HepG2 (cell line): ENCODE data around the gene ING5. TPM values are rescaled to one million over a fixed set of nuclear protein-coding genes. Genes with fewer than 3 reads are reported as not detected.

Source experiments
- BCL6 ChIP-seq: IDR thresholded peaks from 2 replicates; pipeline ENCODE4 v1.6.1; 2016; ENCODE audit warnings: missing genetic modification reagents, missing compliant biosample characterization
- ELF1 ChIP-seq: sonication (generic); formaldehyde crosslinking; IDR thresholded peaks from 2 replicates; pipeline ENCODE4 v1.4.0; 2020; ENCODE audit warnings: missing genetic modification reagents
- JUNB ChIP-seq: sonication (generic); formaldehyde crosslinking; IDR thresholded peaks from 2 replicates; pipeline ENCODE4 v1.8.0; 2022; ENCODE audit warnings: missing genetic modification reagents, mild to moderate bottlenecking, borderline replicate concordance
- NAIF1 ChIP-seq: sonication (generic); formaldehyde crosslinking; IDR thresholded peaks from 2 replicates; pipeline ENCODE4 v1.5.0; 2020; ENCODE audit warnings: mild to moderate bottlenecking, missing genetic modification reagents, borderline replicate concordance
- PAX8 ChIP-seq: sonication (generic); formaldehyde crosslinking; IDR thresholded peaks from 2 replicates; pipeline ENCODE4 v1.8.0; 2022; ENCODE audit warnings: mild to moderate bottlenecking, missing genetic modification reagents, borderline replicate concordance
- PRPF4 ChIP-seq: fragments of 200-400 bp; formaldehyde crosslinking; IDR thresholded peaks from 2 replicates; pipeline ENCODE4 v1.6.1; 2016; ENCODE audit warnings: low read length, low read depth; ENCODE audit not compliant: poor library complexity, severe bottlenecking
- SP1 ChIP-seq, 2 experiments: fragments of 450-650 bp in 1 of 2; sonication (generic) in 1 of 2; formaldehyde crosslinking in 1 of 2; IDR thresholded peaks; 2 replicates each; pipeline versions ENCODE4 v1.4.0 to v1.6.1; 2016 to 2020; ENCODE audit warnings: missing genetic modification reagents in 1 of 2
- SRF ChIP-seq: IDR thresholded peaks from 2 replicates; pipeline ENCODE4 v1.6.1; 2011; ENCODE audit warnings: mild to moderate bottlenecking, low read depth, low read length, moderate library complexity
- TAF1 ChIP-seq: sonication (generic); formaldehyde crosslinking; IDR thresholded peaks from 2 replicates; pipeline ENCODE4 v1.4.0; 2020; ENCODE audit warnings: missing genetic modification reagents
- TBX3 ChIP-seq: fragments of 450-650 bp; IDR thresholded peaks from 2 replicates; pipeline ENCODE4 v1.6.1; 2017; ENCODE audit warnings: antibody characterized with exemption, mild to moderate bottlenecking, inconsistent platforms, borderline replicate concordance
- ZFP36L2 ChIP-seq: sonication (generic); formaldehyde crosslinking; IDR thresholded peaks from 2 replicates; pipeline ENCODE4 v1.4.0; 2020; ENCODE audit warnings: missing genetic modification reagents
- ZNF234 ChIP-seq: sonication (generic); formaldehyde crosslinking; conservative IDR thresholded peaks from 2 replicates; pipeline ENCODE4 v1.5.1; 2020; ENCODE audit warnings: mild to moderate bottlenecking, missing genetic modification reagents
- ZNF235 ChIP-seq: sonication (generic); formaldehyde crosslinking; IDR thresholded peaks from 2 replicates; pipeline ENCODE4 v1.8.1; 2023; ENCODE audit warnings: mild to moderate bottlenecking, missing genetic modification reagents, borderline replicate concordance
- ZNF549 ChIP-seq: sonication (generic); formaldehyde crosslinking; IDR thresholded peaks from 2 replicates; pipeline ENCODE4 v1.5.0; 2020; ENCODE audit warnings: missing genetic modification reagents
- ZNF567 ChIP-seq: sonication (generic); formaldehyde crosslinking; IDR thresholded peaks from 2 replicates; pipeline ENCODE4 v1.8.1; 2023; ENCODE audit warnings: mild to moderate bottlenecking, missing genetic modification reagents, borderline replicate concordance
- ZNF782 ChIP-seq: sonication (generic); formaldehyde crosslinking; IDR thresholded peaks from 2 replicates; pipeline ENCODE4 v1.4.0; 2020; ENCODE audit warnings: missing genetic modification reagents, mild to moderate bottlenecking, borderline replicate concordance
- ZNF83 ChIP-seq: sonication (generic); formaldehyde crosslinking; IDR thresholded peaks from 2 replicates; pipeline ENCODE4 v1.4.0; 2020; ENCODE audit warnings: missing genetic modification reagents, mild to moderate bottlenecking, borderline replicate concordance
- polyA plus RNA-seq, 8 experiments: library from polyadenylated mRNA; depleted of rRNA in 3 of 8; stranded (reverse) in 7 of 8; unstranded in 1 of 8; fragments of >200 nt; fragmentation: Illumina TruSeq in 4 of 8; extraction: Trizol in 4 of 8; gene quantifications; 2 replicates each; pipeline versions ENCODE4 v1.2.1 to v1.2.3, GENCODE V29; 2011 to 2016; ENCODE audit warnings: low read depth in 4 of 8, missing spikeins in 1 of 8, mixed read lengths in 1 of 8; ENCODE audit not compliant: insufficient read depth in 1 of 8
- total RNA-seq, 5 experiments: library from RNA; depleted of rRNA; stranded (reverse); fragments of >200 nt; fragmentation: Illumina TruSeq; extraction: Trizol; gene quantifications; 2 replicates each; pipeline ENCODE4 v1.2.3, GENCODE V29; 2016; ENCODE audit warnings: low read depth in 1 of 5
- TF ChIP-seq, protein P1 (sequence below), 2 experiments: sonication (generic) in 1 of 2; formaldehyde crosslinking in 1 of 2; IDR thresholded peaks; 2 replicates each; pipeline versions ENCODE4 v1.6.1 to v1.9.0; 2014 to 2022; ENCODE audit warnings: antibody characterized with exemption in 1 of 2, borderline replicate concordance in 1 of 2, inconsistent platforms in 1 of 2, low read depth in 1 of 2, missing genetic modification reagents in 1 of 2
- TF ChIP-seq, protein P2 (sequence below): sonication (generic); formaldehyde crosslinking; IDR thresholded peaks from 2 replicates; pipeline ENCODE4 v1.5.0; 2020; ENCODE audit warnings: missing genetic modification reagents
- TF ChIP-seq, protein P3 (sequence below): sonication (generic); formaldehyde crosslinking; IDR thresholded peaks from 2 replicates; pipeline ENCODE4 v1.8.0; 2022; ENCODE audit warnings: mild to moderate bottlenecking, missing genetic modification reagents, moderate library complexity
- TF ChIP-seq, protein P4 (sequence below): sonication (generic); formaldehyde crosslinking; IDR thresholded peaks from 2 replicates; pipeline ENCODE4 v1.8.0; 2022; ENCODE audit warnings: mild to moderate bottlenecking, missing genetic modification reagents, borderline replicate concordance

The ING5 gene
- total and polyA plus RNA-seq, 2 of the 13 experiments (the other 11 are each of a cell fraction or from before 2014, with no cell fraction given) = 61.9 to 71.9 TPM

DNA sequence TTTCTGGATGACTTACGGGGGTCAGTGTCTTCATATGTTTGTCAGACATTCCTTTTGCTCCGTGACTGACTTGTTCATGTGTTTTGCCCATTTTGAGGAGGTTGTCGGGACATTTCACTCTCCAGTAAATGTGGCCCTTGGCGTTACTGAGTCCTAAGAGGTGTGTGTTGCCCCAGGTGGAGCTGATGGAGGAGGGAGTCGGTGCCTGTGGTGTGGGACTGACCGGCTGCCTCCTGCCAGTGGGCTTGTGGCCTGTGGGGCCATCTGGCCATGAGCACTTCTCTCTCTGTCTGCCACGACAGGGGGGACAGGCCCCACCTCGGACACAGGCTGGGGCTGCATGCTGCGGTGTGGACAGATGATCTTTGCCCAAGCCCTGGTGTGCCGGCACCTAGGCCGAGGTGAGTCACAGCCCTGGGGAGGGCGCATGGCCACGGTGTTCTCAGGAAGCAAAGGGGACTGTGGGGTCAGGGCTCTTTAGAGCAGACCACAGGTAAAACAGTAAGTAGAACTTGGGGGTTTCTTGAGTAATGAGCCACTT lies 48.6 kb upstream of the ING5 start (continued):
- TF ChIP-seq, protein P1, sequence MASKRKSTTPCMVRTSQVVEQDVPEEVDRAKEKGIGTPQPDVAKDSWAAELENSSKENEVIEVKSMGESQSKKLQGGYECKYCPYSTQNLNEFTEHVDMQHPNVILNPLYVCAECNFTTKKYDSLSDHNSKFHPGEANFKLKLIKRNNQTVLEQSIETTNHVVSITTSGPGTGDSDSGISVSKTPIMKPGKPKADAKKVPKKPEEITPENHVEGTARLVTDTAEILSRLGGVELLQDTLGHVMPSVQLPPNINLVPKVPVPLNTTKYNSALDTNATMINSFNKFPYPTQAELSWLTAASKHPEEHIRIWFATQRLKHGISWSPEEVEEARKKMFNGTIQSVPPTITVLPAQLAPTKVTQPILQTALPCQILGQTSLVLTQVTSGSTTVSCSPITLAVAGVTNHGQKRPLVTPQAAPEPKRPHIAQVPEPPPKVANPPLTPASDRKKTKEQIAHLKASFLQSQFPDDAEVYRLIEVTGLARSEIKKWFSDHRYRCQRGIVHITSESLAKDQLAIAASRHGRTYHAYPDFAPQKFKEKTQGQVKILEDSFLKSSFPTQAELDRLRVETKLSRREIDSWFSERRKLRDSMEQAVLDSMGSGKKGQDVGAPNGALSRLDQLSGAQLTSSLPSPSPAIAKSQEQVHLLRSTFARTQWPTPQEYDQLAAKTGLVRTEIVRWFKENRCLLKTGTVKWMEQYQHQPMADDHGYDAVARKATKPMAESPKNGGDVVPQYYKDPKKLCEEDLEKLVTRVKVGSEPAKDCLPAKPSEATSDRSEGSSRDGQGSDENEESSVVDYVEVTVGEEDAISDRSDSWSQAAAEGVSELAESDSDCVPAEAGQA (IDR thresholded peaks at IDR 0.05; ENCODE audit: low read depth) = peak; percentile 44; the same call in 1 of the 2 replicates
- TF ChIP-seq, protein P1 (CRISPR knock-in tag; IDR thresholded peaks at IDR 0.05; ENCODE audit: borderline replicate concordance) = no peak
- TF ChIP-seq ELF1 (CRISPR knock-in tag) = peak; percentile 74
- TF ChIP-seq PRPF4 = no peak
- TF ChIP-seq TAF1 (CRISPR knock-in tag) = peak; percentile 35; the same call in 1 of the 2 replicates
- no peak for TF ChIP-seq ZNF567
- peak; percentile 73; the same call in 1 of the 2 replicates for TF ChIP-seq TBX3
- TF ChIP-seq BCL6 (CRISPR knock-in tag) = peak; percentile 38; the same call in 1 of the 2 replicates
- no peak for TF ChIP-seq NAIF1 (CRISPR knock-in tag)
- TF ChIP-seq ZNF782 (CRISPR knock-in tag) = no peak
- no peak for TF ChIP-seq ZNF234 (CRISPR knock-in tag)
- no peak for TF ChIP-seq SRF
- TF ChIP-seq, protein P2, sequence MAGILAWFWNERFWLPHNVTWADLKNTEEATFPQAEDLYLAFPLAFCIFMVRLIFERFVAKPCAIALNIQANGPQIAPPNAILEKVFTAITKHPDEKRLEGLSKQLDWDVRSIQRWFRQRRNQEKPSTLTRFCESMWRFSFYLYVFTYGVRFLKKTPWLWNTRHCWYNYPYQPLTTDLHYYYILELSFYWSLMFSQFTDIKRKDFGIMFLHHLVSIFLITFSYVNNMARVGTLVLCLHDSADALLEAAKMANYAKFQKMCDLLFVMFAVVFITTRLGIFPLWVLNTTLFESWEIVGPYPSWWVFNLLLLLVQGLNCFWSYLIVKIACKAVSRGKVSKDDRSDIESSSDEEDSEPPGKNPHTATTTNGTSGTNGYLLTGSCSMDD (CRISPR knock-in tag) = no peak
- TF ChIP-seq ZNF235 (CRISPR knock-in tag) = no peak
- TF ChIP-seq JUNB = no peak
- TF ChIP-seq SP1 (IDR thresholded peaks at IDR 0.05) = no peak
- TF ChIP-seq SP1 (CRISPR knock-in tag; IDR thresholded peaks at IDR 0.05) = no peak
- TF ChIP-seq ZNF549 = no peak
- TF ChIP-seq PAX8 (CRISPR knock-in tag) = no peak
- TF ChIP-seq, protein P3, sequence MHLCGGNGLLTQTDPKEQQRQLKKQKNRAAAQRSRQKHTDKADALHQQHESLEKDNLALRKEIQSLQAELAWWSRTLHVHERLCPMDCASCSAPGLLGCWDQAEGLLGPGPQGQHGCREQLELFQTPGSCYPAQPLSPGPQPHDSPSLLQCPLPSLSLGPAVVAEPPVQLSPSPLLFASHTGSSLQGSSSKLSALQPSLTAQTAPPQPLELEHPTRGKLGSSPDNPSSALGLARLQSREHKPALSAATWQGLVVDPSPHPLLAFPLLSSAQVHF (CRISPR knock-in tag) = no peak; the same call in 1 of the 2 replicates
- TF ChIP-seq ZFP36L2 (CRISPR knock-in tag) = no peak
- TF ChIP-seq, protein P4, sequence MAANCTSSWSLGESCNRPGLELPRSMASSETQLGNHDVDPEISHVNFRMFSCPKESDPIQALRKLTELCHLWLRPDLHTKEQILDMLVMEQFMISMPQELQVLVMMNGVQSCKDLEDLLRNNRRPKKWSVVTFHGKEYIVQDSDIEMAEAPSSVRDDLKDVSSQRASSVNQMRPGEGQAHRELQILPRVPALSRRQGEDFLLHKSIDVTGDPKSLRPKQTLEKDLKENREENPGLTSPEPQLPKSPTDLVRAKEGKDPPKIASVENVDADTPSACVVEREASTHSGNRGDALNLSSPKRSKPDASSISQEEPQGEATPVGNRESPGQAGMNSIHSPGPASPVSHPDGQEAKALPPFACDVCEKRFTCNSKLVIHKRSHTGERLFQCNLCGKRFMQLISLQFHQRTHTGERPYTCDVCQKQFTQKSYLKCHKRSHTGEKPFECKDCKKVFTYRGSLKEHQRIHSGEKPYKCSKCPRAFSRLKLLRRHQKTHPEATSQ (CRISPR knock-in tag) = no peak
- TF ChIP-seq ZNF83 (CRISPR knock-in tag) = no peak
